Stimulated activated CD8-positive, alpha-beta memory T cell treated with anti-CD3 and anti-CD28 coated beads, Interleukin-12 subunit alpha, Interleukin-12 subunit beta, amount 100 ng/mL, for 24 hours (primary cell): ENCODE measurements around the gene STK4.
"Not testable (repeated sequence)": the region's sequence is repeated elsewhere in the genome, so short reads cannot be mapped to it uniquely, and the experiment has no call there.

ENCODE experiments used
- DNase-seq: peaks from one replicate; pipeline ENCODE4 v3.0.0-alpha.2; 2020; ENCODE audit errors: extremely low read depth

STK4 gene

DNA sequence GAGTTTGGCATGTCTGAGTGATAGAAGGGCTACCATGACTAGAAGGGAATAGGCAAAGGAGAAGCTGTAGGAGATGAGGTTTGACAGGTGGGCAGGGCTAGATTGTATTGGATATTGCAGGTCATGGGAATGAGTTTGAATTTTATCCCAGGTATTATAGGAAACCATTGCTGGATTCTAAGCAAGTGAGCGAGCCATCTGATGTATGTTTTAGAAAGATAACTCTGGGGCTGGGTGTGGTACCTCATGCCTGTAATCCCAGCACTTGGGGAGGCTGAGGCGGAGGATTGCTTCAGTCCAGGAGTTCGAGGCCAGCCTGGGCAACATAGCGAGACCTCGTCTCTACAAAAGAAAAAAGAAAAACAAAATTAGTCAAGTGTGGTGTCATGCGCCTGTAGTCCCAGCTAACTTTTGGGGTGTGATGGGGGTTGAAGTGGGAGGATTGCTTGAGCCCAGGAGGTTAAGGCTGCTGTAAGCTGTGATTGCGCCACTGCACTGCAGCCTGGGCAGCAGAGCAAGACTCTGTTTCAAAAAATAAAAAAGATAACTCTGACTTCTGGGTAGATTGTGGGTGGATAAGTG, 16.9 kb downstream of the STK4 start:
- DNase-seq: no peak

DNA sequence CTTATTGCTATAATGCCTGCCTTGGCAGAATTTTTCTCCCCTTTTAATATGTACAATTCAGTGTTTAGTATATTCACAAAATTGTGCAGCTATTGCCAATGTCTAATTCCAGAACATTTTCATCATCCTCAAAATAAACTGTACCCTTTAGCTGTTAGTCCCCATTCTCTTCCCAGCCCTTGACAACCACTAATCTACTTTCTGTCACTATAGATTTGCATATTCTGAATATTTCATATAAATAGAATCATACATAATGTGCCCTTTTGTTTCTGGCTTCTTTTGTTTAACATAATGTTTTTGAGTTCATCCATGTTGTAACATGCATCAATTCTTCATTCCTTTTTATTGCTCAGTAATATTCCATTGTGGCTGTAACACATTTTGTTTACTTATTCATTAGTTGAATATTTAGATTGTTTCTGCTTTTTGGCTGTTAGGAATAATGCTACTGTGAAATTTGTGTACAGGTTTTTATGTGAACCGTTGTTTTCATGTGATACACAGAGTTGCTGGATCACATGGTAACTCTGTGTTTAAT, 22.4 kb downstream of the STK4 start:
- no peak for DNase-seq

DNA sequence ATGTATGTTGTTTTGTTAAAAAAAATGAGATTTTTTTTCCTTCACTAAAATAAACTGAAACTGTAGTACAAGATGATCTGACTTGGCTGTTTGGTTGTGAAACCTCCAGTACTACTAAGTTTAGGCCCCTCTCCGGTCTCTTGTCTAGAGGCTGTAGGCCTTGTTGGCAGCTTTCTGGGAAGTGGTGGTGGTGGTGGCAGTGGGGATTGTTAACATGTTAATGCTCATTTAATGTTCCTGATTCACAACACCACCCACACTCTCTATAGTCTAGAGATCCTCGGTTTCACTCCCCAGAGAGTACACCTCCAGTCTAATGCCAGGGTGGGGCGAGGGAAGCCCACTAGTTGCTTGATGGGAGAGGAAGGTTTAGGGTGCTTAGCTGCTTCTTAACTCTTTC, 24.1 kb downstream of the STK4 start:
- DNase-seq: no peak

DNA sequence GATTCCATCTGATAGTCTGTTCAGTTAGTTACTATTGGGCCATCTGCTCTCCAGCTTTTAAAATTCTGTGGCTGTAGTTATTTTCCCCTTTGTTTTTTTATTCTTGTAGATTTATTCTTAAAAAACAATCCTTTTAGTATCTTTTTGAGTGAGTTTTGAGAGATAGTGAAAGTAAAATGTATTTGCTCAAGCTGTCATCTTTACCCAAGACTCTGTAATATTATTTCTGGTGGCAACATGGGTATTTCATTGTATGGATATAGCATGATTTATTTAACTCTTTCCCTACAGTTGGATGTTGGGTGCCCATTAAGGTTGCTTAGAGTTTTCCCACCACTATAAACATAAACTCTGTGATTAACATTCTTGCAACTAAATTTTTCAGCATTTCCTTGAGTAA, 24.6 kb downstream of the STK4 start:
- DNase-seq: no peak

DNA sequence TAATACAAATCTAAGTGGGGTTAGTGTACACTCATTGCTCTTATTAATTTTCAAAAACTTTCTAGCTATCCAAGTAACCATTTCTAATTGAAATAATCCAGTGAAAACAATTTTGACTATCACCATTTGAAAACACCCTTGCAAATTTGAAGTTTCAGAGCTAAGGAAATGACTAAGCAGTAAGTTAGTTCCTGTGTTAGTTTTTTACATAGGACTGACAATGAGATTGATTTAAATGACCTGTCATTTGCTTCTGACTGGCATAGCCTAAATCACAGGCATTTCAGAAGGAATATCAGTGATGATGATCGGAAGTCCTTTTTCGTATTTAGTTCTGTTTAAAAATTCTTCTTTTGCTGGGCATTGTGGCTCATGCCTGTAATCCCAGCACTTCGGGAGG, 27.0 kb downstream of the STK4 start:
- no peak for DNase-seq

DNA sequence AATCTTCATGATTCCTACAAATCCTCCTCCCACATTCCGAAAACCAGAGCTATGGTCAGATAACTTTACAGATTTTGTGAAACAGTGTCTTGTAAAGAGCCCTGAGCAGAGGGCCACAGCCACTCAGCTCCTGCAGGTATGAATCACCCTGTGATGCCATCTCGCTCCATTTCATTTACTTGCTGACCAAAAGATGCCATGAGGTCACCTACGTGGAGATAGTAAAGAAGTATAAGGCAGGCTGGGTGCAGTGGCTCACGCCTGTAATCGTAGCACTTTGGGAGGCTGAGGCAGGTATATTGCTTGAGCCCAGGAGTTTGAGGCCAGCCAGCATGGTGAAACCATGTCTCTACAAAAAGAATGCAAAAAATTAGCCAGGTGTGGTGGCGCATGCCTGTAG, 30.9 kb downstream of the STK4 start:
- DNase-seq: no peak

DNA sequence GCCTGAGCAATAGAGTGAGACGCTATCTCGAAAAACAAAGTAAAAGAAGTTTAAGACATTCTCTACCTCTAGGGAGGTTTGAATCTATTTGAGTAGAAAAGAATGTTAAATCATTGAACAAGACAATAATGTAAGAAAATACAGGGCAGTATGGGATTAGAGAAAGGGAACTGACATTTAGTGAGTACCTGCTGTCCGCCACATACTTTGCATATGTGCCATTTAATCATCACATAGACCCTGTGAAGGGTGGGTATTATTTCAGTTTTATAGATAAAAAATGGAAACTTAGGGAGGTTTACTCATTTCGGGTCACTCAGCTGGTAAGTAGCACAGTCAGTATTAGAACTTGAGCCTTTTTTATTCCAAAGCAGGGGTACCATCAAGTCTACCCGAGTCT, 31.4 kb downstream of the STK4 start:
- DNase-seq: no peak

DNA sequence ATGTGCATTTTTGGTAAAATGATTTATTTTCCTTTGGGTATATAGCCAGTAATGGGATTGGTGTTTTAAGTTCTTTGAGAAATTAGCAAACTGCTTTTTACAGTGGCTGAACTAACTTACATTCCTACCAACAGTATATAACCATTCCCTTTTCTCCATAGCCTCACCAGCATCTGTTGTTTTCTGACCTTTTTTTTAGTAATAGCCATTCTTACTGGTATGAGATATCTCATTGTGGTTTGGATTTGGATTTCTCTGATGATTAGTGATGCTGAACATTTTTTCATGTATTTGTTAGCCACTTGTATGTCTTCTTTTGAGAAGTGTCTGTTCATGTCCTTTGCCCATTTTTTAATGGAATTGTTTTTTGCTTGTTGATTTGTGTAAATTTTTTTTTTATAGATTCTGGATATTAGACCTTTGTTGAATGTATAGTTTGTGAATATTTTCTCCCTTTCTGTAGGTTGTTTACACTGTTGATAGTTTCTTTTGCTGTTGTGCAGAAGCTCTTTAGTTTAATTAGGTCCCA, 42.3 kb downstream of the STK4 start:
- no peak for DNase-seq

DNA sequence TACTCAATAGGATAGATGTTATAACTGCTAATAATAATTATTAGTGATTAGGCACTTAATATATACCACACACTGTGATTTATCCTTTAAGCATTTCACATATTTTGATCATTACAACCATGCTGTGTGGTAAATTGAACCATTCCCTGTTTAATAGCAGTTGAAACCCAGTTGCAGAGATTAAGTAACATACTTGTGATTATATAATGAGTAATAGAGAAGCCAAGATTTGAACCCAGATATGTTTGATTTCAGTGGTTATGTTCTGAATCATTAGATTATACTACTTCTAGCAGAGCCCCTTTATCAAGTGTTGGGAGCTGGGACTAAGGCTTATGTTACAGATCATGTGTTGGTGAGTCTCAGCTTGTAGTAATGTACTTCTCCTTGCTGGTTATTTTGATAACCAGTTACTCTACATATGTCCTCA, 44.1 kb downstream of the STK4 start:
- DNase-seq: no peak

DNA sequence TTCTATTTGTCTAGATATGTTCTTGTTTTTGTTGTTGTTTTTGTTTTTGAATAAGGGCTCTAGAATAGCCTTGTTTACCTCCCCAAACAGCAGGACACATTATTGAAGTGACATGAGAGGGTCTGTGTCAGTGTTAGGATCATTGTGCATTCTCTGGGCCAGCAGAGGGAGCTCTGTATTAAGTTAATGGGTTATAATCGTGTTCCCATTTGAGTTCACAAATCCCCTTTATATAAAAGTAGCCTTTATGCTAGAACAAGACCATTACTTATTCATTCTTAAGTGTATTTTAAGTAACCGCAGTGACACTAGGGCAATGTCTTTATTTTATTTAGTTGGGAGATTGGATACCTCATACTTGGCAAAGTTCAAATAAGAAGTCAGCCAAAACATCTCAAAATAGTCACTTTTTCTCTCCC, 44.8 kb downstream of the STK4 start:
- no peak for DNase-seq

DNA sequence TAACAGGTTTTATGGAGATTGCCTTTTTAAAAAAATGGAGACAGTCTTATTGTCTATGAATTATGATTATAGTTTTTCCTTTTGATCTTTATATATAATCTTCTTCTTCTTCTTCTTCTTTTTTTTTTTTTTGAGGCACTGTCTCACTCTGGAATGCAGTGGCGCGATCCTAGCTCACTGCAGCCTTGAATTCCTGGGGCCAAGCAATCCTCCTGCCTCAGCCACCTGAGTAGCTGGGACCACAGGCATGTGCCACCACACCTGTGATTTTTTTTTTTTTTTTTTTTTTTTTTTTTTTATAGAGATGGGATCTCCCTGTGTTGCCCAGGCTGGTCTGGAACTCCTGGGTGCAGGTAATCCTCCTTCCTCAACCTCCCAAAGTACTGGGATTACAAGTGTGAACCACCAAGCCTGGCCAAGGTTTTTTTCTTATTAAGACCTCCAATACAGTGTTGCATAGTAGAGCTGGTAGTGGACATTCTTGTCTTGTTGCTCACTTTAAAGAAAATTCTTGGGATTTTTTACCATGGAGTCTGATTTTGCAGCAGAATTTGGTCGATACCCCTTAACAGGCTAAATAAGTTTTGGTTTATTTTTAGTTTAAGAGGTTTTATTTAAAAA, 46.5 kb downstream of the STK4 start:
- no peak for DNase-seq

DNA sequence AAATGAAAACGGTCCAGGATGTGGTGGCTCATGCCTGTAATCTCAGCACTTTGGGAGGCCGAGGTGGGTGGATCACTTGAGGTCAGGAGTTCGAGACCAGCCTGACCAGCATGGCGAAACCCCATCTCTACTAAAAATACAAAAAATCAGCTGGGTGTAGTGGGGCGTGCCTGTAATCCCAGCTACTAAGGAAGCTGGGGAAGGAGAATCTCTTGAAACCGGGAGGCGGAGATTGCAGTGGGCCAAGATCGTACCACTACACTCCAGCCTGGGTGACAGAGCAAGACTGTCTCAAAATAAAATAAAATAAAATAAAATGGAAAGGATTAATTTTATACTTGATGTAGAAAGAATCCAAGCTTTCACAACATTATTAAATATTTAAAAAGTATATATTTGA, 47.8 kb downstream of the STK4 start:
- DNase-seq: not testable (repeated sequence)

DNA sequence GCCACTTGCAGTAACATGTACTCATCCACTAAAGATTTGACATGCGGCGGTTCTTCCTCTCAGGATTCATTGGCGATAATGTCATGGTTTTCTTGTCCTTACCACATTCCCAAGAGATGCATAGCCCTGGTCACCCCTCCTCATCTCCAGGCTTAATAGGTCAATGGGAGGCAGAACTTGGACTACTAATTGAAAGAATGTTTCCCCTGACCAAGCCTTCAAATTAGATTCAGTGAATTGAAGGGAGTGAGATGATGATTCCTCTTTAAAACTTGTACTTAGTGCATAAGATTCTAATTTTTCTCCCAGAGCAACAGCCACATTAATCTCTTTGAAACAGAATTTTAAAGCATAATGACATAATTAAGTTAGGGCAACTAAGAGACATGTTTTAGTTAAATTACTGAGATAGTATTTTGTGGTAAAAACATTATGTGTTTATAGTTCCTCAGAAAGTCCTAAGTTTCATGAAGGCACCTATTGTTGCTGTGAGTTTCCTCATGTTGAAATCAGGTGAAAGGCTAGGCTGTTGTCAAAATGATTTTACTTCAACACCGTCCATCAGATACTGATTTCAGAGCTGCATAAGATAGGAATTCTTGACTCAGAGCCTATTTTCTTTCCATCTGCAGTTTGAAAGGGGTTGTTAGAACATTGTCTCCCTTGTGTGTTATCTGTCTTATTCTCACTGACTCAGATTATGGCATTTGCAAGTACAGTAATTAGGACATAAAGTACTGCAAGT, 48.5 kb downstream of the STK4 start:
- no peak for DNase-seq

DNA sequence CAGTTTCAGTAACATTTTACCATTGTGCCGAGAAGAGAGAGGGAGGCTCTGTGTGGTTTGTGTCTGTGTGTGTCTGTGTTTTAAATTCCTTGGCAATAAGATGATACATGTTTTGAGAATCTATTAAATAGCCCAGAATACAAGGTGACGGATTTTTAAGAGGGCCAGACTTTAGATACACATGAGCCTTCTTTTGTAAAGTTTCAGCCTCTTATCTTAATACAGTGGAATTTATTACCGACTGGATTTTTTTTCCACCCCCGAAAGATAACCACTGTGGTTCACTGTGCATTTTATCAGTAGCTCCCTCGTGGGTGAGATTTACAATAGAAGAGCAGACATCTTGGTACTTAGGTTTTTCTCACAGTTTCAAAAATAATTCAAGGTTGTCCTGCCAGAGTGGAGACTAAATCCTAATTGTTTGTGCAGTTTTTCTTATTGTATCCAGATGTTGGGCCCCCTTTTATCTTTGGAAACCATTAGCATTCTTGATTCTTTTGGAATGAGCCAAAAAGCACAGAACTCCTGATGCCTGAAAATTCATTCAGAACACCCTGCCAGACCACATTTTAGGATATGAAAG, 49.9 kb downstream of the STK4 start:
- DNase-seq: no peak

DNA sequence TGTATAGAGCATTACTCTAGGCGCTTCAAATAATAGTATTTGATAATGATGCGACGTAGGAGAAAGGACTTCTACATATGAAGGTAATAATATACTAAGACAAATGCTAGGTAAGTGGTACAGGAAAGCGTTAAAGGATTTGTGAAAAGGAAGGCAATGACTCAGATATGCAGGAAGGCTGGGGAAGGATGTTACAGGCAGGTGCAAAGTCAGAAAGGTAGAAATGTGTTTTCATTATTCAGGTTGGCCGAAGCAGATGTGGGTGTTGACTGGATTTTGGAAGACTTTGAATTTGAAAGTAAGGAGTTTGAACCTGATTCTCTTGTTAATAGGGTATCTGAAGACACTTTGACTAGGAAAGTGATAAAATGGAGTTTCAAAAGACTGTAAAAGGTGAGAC, 51.0 kb downstream of the STK4 start:
- no peak for DNase-seq

DNA sequence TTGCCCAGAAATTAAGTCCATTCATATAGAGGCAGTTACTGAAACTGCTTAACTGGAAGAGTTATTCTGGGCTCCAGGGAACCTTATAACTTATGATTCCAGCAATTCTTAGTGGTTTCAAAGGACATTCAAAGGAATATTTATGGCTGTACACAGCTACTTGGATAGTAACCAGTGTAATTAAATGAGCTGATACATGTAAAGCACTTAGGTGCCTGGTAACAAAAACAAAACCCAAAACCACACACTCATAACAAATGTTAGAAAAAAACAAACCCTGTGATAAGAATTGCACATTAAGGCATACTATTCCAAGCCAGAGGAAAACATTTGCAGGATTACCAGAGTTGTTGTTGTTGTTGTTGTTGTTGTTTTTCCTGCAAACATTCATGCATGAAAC, 51.5 kb downstream of the STK4 start:
- no peak for DNase-seq

DNA sequence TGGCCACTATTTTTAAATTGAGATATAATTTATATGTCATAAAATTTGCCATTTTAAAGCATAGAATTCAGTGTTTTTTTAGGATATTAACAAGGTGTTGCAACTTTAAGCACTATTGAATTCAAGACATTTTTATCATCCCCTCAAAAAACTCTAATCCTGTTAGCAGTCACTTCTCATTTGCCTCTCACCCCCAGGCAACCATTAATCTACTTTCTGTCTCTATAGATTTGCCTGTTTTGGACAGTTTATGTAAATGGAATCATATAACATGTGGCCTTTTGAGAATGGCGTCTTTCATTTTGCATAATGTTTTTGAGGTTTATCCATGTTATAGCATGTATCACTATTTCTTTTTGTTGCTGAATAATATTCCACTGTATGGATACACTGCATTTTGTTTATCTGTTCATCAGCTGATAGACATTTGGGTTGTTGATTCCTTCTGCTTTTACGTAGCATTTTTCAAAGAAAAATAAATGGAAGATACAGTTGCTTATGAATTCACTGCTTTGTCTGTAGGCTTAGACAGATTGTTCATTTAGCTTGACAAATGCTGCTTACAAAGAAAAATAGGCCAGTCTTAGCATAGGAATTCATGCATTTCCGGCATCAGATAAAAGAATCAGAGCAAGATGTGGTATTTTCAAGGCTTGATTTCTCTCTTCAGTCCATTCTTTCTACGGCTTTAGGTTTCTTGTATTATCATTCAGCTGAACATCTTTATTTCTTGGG, 52.9 kb downstream of the STK4 start:
- DNase-seq: no peak

DNA sequence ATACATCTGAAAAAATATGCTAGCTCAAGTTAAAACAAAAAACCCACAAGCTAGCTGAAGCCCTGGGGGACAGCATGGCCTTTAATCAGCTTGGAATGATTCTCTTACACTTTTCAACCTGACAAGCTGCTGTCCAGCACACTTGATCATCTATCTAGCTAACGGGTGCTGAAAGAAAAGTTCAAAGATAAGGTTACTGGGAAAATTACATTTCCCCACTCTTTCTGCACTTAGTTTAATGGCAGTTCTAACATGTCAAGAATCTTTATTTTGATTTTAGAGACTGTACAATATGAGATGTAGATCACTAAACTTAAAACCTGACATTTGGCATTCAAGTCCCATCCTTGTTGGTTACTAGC, 53.4 kb downstream of the STK4 start:
- no peak for DNase-seq

DNA sequence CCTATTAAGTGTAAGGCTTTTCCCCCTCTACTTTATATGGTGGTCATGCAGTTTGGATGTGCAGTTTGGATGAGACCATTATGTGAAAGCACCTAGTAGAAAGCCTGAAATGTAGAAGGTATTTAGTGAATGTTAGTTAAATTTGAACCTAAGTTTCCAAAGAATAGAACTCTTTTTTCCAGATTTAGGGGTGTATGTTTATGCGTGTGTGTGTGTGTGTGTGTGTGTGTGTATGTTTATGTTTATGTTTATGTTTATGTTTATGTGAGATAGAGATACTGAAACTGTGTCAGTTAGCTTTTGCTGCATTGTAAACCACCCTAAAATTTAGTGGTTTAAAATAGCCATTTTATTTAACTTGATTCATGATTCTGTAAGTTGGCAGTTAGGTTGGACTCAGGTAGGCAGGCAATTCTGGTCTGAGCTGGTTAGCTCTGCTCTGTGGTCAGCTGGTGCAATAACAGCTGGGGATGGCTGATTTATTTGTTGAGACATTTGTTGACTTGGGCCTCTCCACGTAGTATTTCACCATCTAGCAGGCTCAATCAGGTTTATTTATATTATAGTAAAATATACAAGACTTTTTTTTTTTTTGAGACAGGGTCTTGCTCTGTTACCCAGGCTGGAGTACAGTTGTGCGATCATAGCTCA, 54.0 kb downstream of the STK4 start:
- DNase-seq: no peak

DNA sequence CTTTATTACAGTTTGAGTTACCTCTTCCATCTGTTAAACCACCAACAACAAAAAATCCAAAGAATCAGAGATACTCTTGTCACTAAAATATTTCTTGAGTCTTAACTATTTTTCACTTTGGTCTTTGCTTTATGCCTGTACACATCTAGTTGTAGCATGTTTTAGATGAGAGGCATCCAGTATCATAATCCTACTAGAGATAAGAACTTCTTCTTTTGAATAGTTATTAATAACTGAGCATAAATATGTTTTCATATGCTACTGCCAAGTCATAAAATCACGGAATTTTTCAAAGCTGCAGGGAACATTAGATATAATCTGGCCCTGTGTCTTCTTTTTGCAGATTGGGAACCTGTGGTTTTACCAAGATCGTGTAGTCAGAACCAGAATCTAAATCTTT, 55.3 kb downstream of the STK4 start:
- DNase-seq: no peak

DNA sequence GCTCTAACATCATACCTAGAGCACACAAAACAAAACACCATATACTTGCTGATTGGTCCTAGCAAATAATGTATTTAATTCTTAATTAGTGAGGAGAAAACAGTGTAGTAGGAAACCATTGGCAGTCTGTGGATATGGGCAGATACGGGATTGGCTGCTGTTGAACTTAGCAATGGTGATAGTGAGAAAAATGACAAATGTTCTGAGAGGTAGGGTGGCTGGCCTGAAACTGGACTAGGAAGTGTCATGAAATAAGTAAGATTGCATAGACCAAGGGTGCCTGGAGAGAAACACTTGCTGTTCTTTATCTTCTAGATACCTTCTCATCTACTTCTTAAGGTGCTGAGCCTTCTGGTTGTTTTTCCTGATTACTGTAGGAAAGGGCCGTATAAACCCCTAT, 56.8 kb downstream of the STK4 start:
- DNase-seq: not testable (repeated sequence)
